Measurements from ENCODE around the gene FAM20A.

FAM20A gene

DNA sequence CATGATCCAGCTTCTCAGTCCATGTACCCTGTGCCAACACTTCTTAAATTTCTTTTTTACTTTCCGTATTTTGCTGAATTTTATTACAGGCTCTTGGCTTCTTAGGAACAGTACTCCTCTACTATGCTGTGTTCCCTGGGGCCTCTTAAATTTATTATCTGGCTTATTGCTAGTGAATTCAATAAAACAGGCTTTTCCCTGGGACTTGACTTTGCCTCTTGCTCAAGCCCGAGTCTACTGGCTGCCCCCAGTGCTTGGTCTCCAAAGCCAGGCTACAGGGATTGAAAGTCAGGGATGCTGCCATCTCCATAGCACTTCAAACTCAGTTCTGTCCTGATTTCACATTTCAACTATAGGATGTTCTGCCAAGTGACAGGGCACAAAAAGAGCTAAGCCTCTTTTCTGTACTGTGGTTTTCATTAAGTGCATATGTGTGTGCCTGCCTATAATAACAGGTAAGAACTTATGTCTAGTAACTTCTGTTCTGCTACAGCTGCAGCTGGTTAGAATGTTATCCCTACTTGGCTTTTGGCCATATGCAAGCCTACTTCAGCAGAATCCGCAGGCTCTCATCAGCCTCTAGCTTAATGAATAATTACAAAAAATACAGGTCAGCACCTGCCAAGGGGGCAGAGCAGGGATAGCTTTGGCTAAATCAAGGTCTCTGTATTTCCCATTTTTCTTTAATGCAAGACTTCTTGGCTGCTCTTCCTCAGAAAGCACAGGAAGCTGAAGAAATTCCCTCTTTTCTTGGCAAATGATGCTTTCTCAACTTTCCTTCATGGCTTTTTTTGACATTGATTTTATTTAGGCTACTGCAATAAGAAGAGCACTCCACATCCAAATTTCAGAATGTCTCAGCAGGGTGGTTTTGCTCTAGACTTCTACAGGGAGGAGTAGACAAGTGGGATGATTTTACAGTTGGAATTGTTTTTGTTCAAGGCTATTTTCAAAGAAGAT is 8.2 kb downstream of the FAM20A start:
- no peaks in the 10 kb centered on the region for H3K4me1 ChIP-seq (ENCODE audit: insufficient read depth, low read length)
- no peak for TF ChIP-seq EZH2 (IDR thresholded peaks at IDR 0.05; ENCODE audit: borderline replicate concordance, low read depth, low read length, severe bottlenecking)
- TF ChIP-seq, protein P1, sequence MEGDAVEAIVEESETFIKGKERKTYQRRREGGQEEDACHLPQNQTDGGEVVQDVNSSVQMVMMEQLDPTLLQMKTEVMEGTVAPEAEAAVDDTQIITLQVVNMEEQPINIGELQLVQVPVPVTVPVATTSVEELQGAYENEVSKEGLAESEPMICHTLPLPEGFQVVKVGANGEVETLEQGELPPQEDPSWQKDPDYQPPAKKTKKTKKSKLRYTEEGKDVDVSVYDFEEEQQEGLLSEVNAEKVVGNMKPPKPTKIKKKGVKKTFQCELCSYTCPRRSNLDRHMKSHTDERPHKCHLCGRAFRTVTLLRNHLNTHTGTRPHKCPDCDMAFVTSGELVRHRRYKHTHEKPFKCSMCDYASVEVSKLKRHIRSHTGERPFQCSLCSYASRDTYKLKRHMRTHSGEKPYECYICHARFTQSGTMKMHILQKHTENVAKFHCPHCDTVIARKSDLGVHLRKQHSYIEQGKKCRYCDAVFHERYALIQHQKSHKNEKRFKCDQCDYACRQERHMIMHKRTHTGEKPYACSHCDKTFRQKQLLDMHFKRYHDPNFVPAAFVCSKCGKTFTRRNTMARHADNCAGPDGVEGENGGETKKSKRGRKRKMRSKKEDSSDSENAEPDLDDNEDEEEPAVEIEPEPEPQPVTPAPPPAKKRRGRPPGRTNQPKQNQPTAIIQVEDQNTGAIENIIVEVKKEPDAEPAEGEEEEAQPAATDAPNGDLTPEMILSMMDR (IDR thresholded peaks at IDR 0.05; ENCODE audit: borderline replicate concordance, extremely low read depth, low read length, poor library complexity, severe bottlenecking), result no peak
- no peaks in the 10 kb centered on the region for H3K79me2 ChIP-seq (ENCODE audit: insufficient read depth, low read length)
- H3K36me3 ChIP-seq (ENCODE audit: insufficient read depth, low read length), result no peaks in the 10 kb centered on the region
- DNase-seq, result no peak
- no peaks in the 10 kb centered on the region for H3K9me3 ChIP-seq (ENCODE audit: insufficient read depth, low read length, severe bottlenecking)
- no peak overlapping the region for H2AFZ ChIP-seq (ENCODE audit: low read depth, low read length)
- no peak overlapping the region for H3K4me3 ChIP-seq (ENCODE audit: low read depth in 1 of 2, low read length in 2 of 2)
- H4K20me1 ChIP-seq (ENCODE audit: insufficient read depth, low read length), result no peaks in the 10 kb centered on the region
- no peak overlapping the region for H3K27ac ChIP-seq (ENCODE audit: low read length)
- no peak overlapping the region for H3K4me2 ChIP-seq (ENCODE audit: insufficient read depth, low read length)
- ATAC-seq (ENCODE audit: insufficient read depth, low read depth), result no peak
- H3K9ac ChIP-seq (ENCODE audit: low read depth, low read length), result no peak overlapping the region
- H3K27me3 ChIP-seq (ENCODE audit: insufficient read depth, low read length, poor library complexity), result peaks cover 7% of the 10 kb centered on the region

DNA sequence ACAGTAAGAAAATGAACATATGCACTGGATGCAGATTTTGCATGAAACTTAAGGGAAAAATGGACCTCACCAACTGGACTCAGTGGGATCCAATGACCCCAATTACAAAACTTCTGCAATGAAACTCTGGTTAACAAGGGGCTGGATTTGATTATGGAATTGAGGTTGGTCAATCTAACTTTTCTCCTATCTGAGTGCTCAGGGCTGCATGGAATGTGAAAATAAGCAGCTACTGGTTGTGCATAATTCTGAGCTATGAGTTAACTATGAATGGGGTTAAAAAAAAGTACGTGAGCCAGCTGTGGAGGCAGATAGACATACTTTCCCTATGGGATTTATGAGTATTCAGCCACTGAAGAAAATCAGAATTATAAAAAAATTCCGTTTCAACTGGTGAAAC is 9.2 kb downstream of the FAM20A start:
- peaks cover 7% of the 10 kb centered on the region for H3K27me3 ChIP-seq (ENCODE audit: insufficient read depth, low read length, poor library complexity)
- no peak overlapping the region for H3K4me3 ChIP-seq (ENCODE audit: low read depth in 1 of 2, low read length in 2 of 2)
- no peak overlapping the region for H3K4me2 ChIP-seq (ENCODE audit: insufficient read depth, low read length)
- no peaks in the 10 kb centered on the region for H3K4me1 ChIP-seq (ENCODE audit: insufficient read depth, low read length)
- H2AFZ ChIP-seq (ENCODE audit: low read depth, low read length), result no peak overlapping the region
- H3K9ac ChIP-seq (ENCODE audit: low read depth, low read length), result no peak overlapping the region
- no peak for ATAC-seq (ENCODE audit: insufficient read depth, low read depth)
- no peaks in the 10 kb centered on the region for H3K9me3 ChIP-seq (ENCODE audit: insufficient read depth, low read length, severe bottlenecking)
- no peak overlapping the region for H3K27ac ChIP-seq (ENCODE audit: low read length)
- no peaks in the 10 kb centered on the region for H3K79me2 ChIP-seq (ENCODE audit: insufficient read depth, low read length)
- TF ChIP-seq, protein P1 (IDR thresholded peaks at IDR 0.05; ENCODE audit: borderline replicate concordance, extremely low read depth, low read length, poor library complexity, severe bottlenecking), result no peak
- TF ChIP-seq EZH2 (IDR thresholded peaks at IDR 0.05; ENCODE audit: borderline replicate concordance, low read depth, low read length, severe bottlenecking), result no peak
- H4K20me1 ChIP-seq (ENCODE audit: insufficient read depth, low read length), result no peaks in the 10 kb centered on the region
- no peak for DNase-seq
- H3K36me3 ChIP-seq (ENCODE audit: insufficient read depth, low read length), result no peaks in the 10 kb centered on the region

DNA sequence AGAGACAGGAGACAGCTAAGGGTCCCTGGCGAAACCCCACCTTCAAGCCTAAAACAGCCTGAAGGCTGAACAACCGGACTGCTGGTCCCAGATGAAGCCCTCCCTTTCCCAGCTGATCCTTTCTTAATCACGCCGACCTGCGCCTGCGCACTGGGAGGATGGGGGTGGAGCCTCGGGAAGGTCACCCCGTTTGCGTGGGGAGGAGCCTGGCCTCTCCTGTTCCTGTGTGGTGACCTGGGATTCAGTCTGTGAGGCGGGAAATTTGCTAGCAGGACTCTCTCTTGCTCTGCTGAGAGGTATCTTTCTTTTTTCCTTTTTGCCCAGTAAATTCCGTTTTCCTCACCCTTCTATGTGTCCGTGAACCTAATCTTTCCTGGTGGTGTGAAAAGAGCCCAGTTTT is 9.6 kb downstream of the FAM20A start:
- no peaks in the 10 kb centered on the region for H3K4me1 ChIP-seq (ENCODE audit: insufficient read depth, low read length)
- no peak for TF ChIP-seq EZH2 (IDR thresholded peaks at IDR 0.05; ENCODE audit: borderline replicate concordance, low read depth, low read length, severe bottlenecking)
- TF ChIP-seq, protein P1 (IDR thresholded peaks at IDR 0.05; ENCODE audit: borderline replicate concordance, extremely low read depth, low read length, poor library complexity, severe bottlenecking), result no peak
- H2AFZ ChIP-seq (ENCODE audit: low read depth, low read length), result no peak overlapping the region
- no peak overlapping the region for H3K4me3 ChIP-seq (ENCODE audit: low read depth in 1 of 2, low read length in 2 of 2)
- DNase-seq (no peak), ATAC-seq (ENCODE audit: insufficient read depth, low read depth) (no peak)
- H3K79me2 ChIP-seq (ENCODE audit: insufficient read depth, low read length), result no peaks in the 10 kb centered on the region
- H3K27ac ChIP-seq (ENCODE audit: low read length), result no peak overlapping the region
- no peaks in the 10 kb centered on the region for H3K9me3 ChIP-seq (ENCODE audit: insufficient read depth, low read length, severe bottlenecking)
- no peaks in the 10 kb centered on the region for H3K36me3 ChIP-seq (ENCODE audit: insufficient read depth, low read length)
- peaks cover 7% of the 10 kb centered on the region for H3K27me3 ChIP-seq (ENCODE audit: insufficient read depth, low read length, poor library complexity)
- no peak overlapping the region for H3K9ac ChIP-seq (ENCODE audit: low read depth, low read length)
- H4K20me1 ChIP-seq (ENCODE audit: insufficient read depth, low read length), result no peaks in the 10 kb centered on the region
- no peak overlapping the region for H3K4me2 ChIP-seq (ENCODE audit: insufficient read depth, low read length)

Measured in DND-41 (cell line).